Testis (tissue), 3 donors: ENCODE results near the gene RIOX2. TPM values are rescaled to one million over a fixed set of nuclear protein-coding genes. Genes with fewer than 3 reads are reported as not detected.

Source experiments
- DNase-seq: peaks from one replicate; pipeline ENCODE4 v3.0.0-alpha.2; 2019
- H3K27ac ChIP-seq, 2 donors: fragments of 200-600 bp; sonication (generic); one replicate each; pipeline ENCODE4 v1.5.1; 2019
- H3K27me3 ChIP-seq: fragments of 200-600 bp; sonication (generic); one replicate; pipeline ENCODE4 v1.5.1; 2019
- H3K36me3 ChIP-seq: fragments of 200-600 bp; sonication (generic); one replicate; pipeline ENCODE4 v1.5.1; 2017; ENCODE audit warnings: low read depth; ENCODE audit errors: missing control alignments
- H3K4me1 ChIP-seq: fragments of 200-600 bp; sonication (generic); one replicate; pipeline ENCODE4 v1.5.1; 2019
- H3K4me3 ChIP-seq, 2 donors: fragments of 200-600 bp; sonication (generic); one replicate each; pipeline ENCODE4 v1.5.1; 2017 to 2019
- H3K9me3 ChIP-seq: fragments of 200-600 bp; sonication (generic); one replicate; pipeline ENCODE4 v1.5.1; 2017
- POLR2A ChIP-seq: fragments of 450-650 bp; IDR thresholded peaks from one replicate; pipeline ENCODE4 v1.6.1; 2017; ENCODE audit warnings: antibody characterized with exemption, mild to moderate bottlenecking, moderate library complexity
- WGBS, 2 donors: methylation state at CpG; one replicate each; pipeline ENCODE4 v1.1.5; 2018; 5-methylcytosine and 5-hydroxymethylcytosine counted together
- intact Hi-C: fragments of 100-400 bp; cut with DNase I; formaldehyde crosslinking; loops from one replicate; pipeline ENCODE4 v1.15.1; 2023; ENCODE audit warnings: low total_unique reads
- polyA plus RNA-seq: library from polyadenylated mRNA; stranded (reverse); fragments of 350-450 nt; fragmentation: Illumina TruSeq; extraction: RNeasy Lipid Tissue Mini Kit (QIAGEN cat#74804); gene quantifications from one replicate; pipeline ENCODE4 v1.2.3, GENCODE V29; 2014; ENCODE audit warnings: low read depth, low replicate concordance; ENCODE audit not compliant: insufficient read depth
- total RNA-seq, 2 donors: library from RNA; depleted of rRNA; stranded (reverse); fragments of >200 nt; gene quantifications; one replicate each; pipeline ENCODE4 v1.2.3, GENCODE V29; 2016
- TF ChIP-seq, protein P1 (sequence below), 3 experiments: fragments of 450-650 bp in 2 of 3; fragments of 200-600 bp in 1 of 3; sonication (generic) in 1 of 3; IDR thresholded peaks; one replicate each; pipeline ENCODE4 v1.5.1; 2016 to 2019; ENCODE audit warnings: antibody characterized with exemption in 3 of 3, mild to moderate bottlenecking in 2 of 3, moderate library complexity in 1 of 3

Gene RIOX2
- total and polyA plus RNA-seq, 3 donors from 2014 or later = 14.0 to 22.5 (median 16.3) TPM

DNA sequence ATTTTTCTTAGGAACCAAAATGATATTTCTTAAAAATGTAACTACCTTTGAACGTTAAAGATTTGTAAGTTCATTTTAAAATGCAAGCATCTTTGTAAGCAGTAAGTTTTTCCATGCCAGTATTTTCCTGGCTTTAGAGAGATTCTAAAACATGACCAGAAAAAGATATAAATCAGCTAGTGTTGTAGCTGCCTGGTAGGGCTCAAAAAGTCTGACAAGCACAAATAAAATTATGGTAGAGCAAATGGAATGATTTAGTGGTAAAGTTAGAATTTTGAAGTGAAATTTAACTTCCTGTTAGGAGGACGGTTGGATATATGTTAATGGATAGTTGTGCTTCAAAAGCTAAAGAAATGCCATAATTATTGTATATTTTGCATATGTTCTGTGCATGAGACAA, 33.2 kb upstream of the RIOX2 start:
- WGBS, 2 donors = 81 to 86% methylated on average over 2 of the region's 2 CpGs
- H3K27ac ChIP-seq = no peak overlapping the region
- H3K4me3 ChIP-seq = no peak overlapping the region
- no peaks in the 10 kb centered on the region for H3K27me3 ChIP-seq
- H3K9me3 ChIP-seq = no peaks in the 10 kb centered on the region
- TF ChIP-seq POLR2A = no peak
- TF ChIP-seq, protein P1, sequence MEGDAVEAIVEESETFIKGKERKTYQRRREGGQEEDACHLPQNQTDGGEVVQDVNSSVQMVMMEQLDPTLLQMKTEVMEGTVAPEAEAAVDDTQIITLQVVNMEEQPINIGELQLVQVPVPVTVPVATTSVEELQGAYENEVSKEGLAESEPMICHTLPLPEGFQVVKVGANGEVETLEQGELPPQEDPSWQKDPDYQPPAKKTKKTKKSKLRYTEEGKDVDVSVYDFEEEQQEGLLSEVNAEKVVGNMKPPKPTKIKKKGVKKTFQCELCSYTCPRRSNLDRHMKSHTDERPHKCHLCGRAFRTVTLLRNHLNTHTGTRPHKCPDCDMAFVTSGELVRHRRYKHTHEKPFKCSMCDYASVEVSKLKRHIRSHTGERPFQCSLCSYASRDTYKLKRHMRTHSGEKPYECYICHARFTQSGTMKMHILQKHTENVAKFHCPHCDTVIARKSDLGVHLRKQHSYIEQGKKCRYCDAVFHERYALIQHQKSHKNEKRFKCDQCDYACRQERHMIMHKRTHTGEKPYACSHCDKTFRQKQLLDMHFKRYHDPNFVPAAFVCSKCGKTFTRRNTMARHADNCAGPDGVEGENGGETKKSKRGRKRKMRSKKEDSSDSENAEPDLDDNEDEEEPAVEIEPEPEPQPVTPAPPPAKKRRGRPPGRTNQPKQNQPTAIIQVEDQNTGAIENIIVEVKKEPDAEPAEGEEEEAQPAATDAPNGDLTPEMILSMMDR (IDR thresholded peaks at IDR 0.05) = no peak
- no peak for DNase-seq
- H3K36me3 ChIP-seq = no peaks in the 10 kb centered on the region
- no peaks in the 10 kb centered on the region for H3K4me1 ChIP-seq
- intact Hi-C loops = no loop called here

DNA sequence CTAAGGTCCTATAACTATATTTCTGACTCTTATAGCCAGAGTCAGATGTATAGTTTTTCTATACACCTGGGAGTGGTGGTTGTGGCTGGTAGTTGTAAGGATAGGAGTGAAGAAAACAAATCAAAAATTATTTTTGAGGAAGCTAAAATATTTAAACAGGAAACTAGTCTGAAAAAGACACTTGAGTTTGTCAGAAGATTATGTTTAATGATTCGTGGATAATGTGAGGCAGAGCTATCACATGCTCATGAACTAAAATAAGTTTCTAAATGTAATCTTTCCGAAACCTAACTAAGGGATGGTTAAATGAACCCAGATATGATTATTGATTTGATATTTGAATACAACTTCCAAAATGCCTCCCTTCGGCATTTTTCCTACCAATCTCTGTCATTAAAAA, 32.5 kb upstream of the RIOX2 start:
- WGBS, 2 donors = 82 to 86% methylated on average over 3 of the region's 3 CpGs
- Histone ChIP-seq H3K36me3 (no peaks in the 10 kb centered on the region), H3K27me3 (no peaks in the 10 kb centered on the region), H3K4me1 (no peaks in the 10 kb centered on the region), H3K27ac (no peak overlapping the region), H3K9me3 (no peaks in the 10 kb centered on the region), H3K4me3 (no peak overlapping the region)
- TF ChIP-seq, protein P1 (IDR thresholded peaks at IDR 0.05) = no peak
- TF ChIP-seq POLR2A = no peak
- intact Hi-C loops = no loop called here
- no peak for DNase-seq

DNA sequence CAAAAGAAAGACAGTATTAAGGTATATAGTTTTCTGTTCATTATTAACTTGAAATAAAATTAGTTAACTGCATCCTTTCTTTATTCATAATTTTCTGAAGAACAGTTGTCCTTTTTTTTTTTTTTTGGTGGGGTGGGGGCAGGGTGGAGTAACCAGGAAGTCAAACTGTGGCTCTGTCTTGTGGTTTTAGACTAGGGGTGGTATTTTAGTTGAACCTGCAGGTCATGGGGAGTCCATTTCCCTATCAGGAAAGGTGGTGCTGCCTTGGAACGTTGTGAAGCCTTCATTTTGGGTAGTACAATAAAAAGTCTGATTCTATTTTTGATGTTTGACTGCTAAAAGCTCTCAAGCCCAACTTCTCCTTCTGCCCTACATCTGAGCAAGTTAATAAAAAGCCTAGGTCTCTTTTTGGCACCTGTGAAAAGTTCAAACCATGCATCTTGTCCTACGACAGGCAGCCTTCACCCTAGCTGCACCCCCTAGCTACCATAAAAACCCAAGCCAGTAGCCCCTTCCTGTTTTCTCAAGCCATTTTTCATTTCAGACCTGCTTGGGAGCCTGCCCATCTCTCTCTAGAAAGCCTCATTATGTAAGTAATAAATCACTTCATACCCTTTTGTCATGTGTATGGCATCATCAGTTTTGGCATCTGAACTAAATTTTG, 31.2 kb upstream of the RIOX2 start:
- TF ChIP-seq, protein P1 (IDR thresholded peaks at IDR 0.05) = no peak
- no peak for TF ChIP-seq POLR2A
- H3K9me3 ChIP-seq = no peaks in the 10 kb centered on the region
- no peaks in the 10 kb centered on the region for H3K36me3 ChIP-seq
- intact Hi-C loops = no loop called here
- no peaks in the 10 kb centered on the region for H3K27me3 ChIP-seq
- 64 to 69% methylated on average over 2 of the region's 2 CpGs for WGBS, 2 donors
- no peak overlapping the region for H3K27ac ChIP-seq
- H3K4me3 ChIP-seq = no peak overlapping the region
- no peaks in the 10 kb centered on the region for H3K4me1 ChIP-seq
- DNase-seq = no peak

DNA sequence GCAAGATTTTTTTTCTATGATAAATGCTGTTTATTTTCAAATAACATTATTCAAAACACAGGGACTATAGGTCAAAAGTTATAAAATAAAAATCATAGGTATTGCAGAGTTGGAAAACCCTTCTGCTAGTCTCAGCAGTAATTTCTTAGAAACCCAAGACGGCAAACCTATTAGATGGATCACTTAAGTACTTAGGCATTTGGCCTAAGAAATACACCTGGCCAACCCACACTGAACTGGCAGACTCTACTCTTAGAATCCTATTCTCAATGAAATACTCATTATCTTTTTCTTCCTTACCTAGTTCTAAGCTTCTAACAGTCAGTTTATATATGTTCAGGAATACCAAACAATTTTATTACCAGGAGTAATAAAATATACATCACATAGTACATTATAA, 30.5 kb upstream of the RIOX2 start:
- no peaks in the 10 kb centered on the region for H3K9me3 ChIP-seq
- WGBS, 2 donors = 96% methylated on average over 1 of the region's 1 CpG
- no peak overlapping the region for H3K27ac ChIP-seq

More for the DNA sequence above, 30.5 kb upstream of the RIOX2 start:
- intact Hi-C loops = no loop called here
- no peak for DNase-seq
- H3K27me3 ChIP-seq = no peaks in the 10 kb centered on the region
- H3K36me3 ChIP-seq = no peaks in the 10 kb centered on the region
- H3K4me1 ChIP-seq = no peaks in the 10 kb centered on the region
- TF ChIP-seq, protein P1 (IDR thresholded peaks at IDR 0.05) = no peak
- no peak for TF ChIP-seq POLR2A
- no peak overlapping the region for H3K4me3 ChIP-seq
